ENCODE data around the gene PSMD2.
"Not testable (repeated sequence)": the region's sequence is repeated elsewhere in the genome, so short reads cannot be mapped to it uniquely, and the experiment has no call there.

Gene PSMD2

GRCh38 chr3:184320104-184320445, 21.0 kb downstream of the PSMD2 start:
- DNase-seq = no peak

GRCh38 chr3:184321666-184322065, 22.6 kb downstream of the PSMD2 start:
- no peak for DNase-seq

GRCh38 chr3:184322731-184323487, 23.9 kb downstream of the PSMD2 start:
- no peak for DNase-seq

GRCh38 chr3:184323696-184324095, 24.7 kb downstream of the PSMD2 start:
- DNase-seq = no peak

- DNase-seq = no peak
These were observed 26.2 kb downstream of the PSMD2 start for GRCh38 chr3:184325269-184325668.

- DNase-seq = no peak
These were observed 26.8 kb downstream of the PSMD2 start for GRCh38 chr3:184325715-184326369.

- DNase-seq = no peak
These were observed 28.1 kb downstream of the PSMD2 start for GRCh38 chr3:184327171-184327570.

GRCh38 chr3:184328516-184328915, 29.5 kb downstream of the PSMD2 start:
- no peak for DNase-seq

GRCh38 chr3:184332370-184333090, 33.5 kb downstream of the PSMD2 start:
- DNase-seq = no peak

- no peak for DNase-seq
These were observed 34.1 kb downstream of the PSMD2 start for GRCh38 chr3:184333190-184333589.

- no peak for DNase-seq
These were observed 34.7 kb downstream of the PSMD2 start for GRCh38 chr3:184333700-184334099.

- DNase-seq = no peak
These were observed 35.6 kb downstream of the PSMD2 start for GRCh38 chr3:184334470-184335158.

GRCh38 chr3:184335291-184335660, 36.2 kb downstream of the PSMD2 start:
- no peak for DNase-seq

GRCh38 chr3:184335661-184336546, 36.9 kb downstream of the PSMD2 start:
- DNase-seq = peak; percentile 89 to 94

- no peak for DNase-seq
These were observed 37.7 kb downstream of the PSMD2 start for GRCh38 chr3:184336547-184337398.

GRCh38 chr3:184337399-184337714, 38.3 kb downstream of the PSMD2 start, which contains the start of gene FAM131A:
FAM131A (plus strand) TSS chr3:184337600; CDS start chr3:184337631, 31 bp downstream.
- no peak for DNase-seq

GRCh38 chr3:184337981-184338380, 38.9 kb downstream of the PSMD2 start:
- DNase-seq = no peak

- DNase-seq = no peak
These were observed 39.5 kb downstream of the PSMD2 start for GRCh38 chr3:184338511-184338945.

- DNase-seq = no peak
These were observed 40.0 kb downstream of the PSMD2 start for GRCh38 chr3:184339001-184339400.

- not testable (repeated sequence) for DNase-seq
These were observed 40.6 kb downstream of the PSMD2 start for GRCh38 chr3:184339451-184340135.

- DNase-seq = no peak
These were observed 42.9 kb downstream of the PSMD2 start for GRCh38 chr3:184341925-184342324.
